Kidney (tissue), 14 donors: Measurements from ENCODE around the gene RND1. TPM values are rescaled to one million over a fixed set of nuclear protein-coding genes. Genes with fewer than 3 reads are reported as not detected.

Experiments
- DNase-seq, 5 donors: peaks; one replicate each; pipeline ENCODE4 v3.0.0-alpha.2; 2013 to 2020
- FAIRE-seq: peaks from 2 replicates; lab custom pipeline; 2012; peaks lifted over from hg19 to GRCh38; lab: Jason Lieb, UNC
- H3K27ac ChIP-seq, 2 donors: one replicate each; pipeline ENCODE4 v1.7.0; 2013; ENCODE audit warnings: low read depth in 2 of 2, low read length in 2 of 2, inconsistent platforms in 1 of 2
- H3K27me3 ChIP-seq: one replicate; pipeline ENCODE4 v1.7.1; 2013; ENCODE audit warnings: low read length, inconsistent platforms; ENCODE audit not compliant: control insufficient read depth, insufficient read depth
- H3K36me3 ChIP-seq, 3 donors: one replicate each; pipeline versions ENCODE4 v1.7.0 to v1.7.1; 2013; ENCODE audit warnings: low read length in 3 of 3, control low read depth in 1 of 3, inconsistent platforms in 1 of 3; ENCODE audit not compliant: insufficient read depth in 3 of 3, control insufficient read depth in 2 of 3
- H3K4me1 ChIP-seq, 3 donors: one replicate each; pipeline versions ENCODE4 v1.7.0 to v1.7.1; 2013; ENCODE audit warnings: low read length in 3 of 3, inconsistent platforms in 1 of 3, low read depth in 1 of 3; ENCODE audit not compliant: control insufficient read depth in 2 of 3, insufficient read depth in 2 of 3
- H3K4me3 ChIP-seq, 3 donors: one replicate each; pipeline versions ENCODE4 v1.7.0 to v1.8.1; 2013; ENCODE audit warnings: low read length in 3 of 3, control low read depth in 1 of 3, inconsistent platforms in 1 of 3
- H3K9ac ChIP-seq, 3 donors: one replicate each; pipeline versions ENCODE4 v1.7.0 to v1.7.1; 2013; ENCODE audit warnings: low read length in 3 of 3, control low read depth in 1 of 3, inconsistent platforms in 1 of 3
- H3K9me3 ChIP-seq, 3 donors: one replicate each; pipeline versions ENCODE4 v1.7.0 to v1.7.1; 2013; ENCODE audit warnings: low read length in 3 of 3, control low read depth in 1 of 3, inconsistent platforms in 1 of 3; ENCODE audit not compliant: control insufficient read depth in 2 of 3, insufficient read depth in 1 of 3
- CTCF ChIP-seq: IDR thresholded peaks from 3 replicates; pipeline ENCODE4 v1.5.1; 2012; ENCODE audit warnings: mild to moderate bottlenecking, moderate library complexity, borderline replicate concordance; ENCODE audit not compliant: insufficient read depth; ENCODE audit errors: extremely low read depth
- intact Hi-C: fragments of 100-400 bp; cut with DNase I; formaldehyde crosslinking; loops from one replicate; pipeline ENCODE4 v1.11.1; 2022
- polyA plus RNA-seq: library from polyadenylated mRNA; stranded (reverse); fragments of 350-450 nt; fragmentation: Illumina TruSeq; extraction: RNeasy Lipid Tissue Mini Kit (QIAGEN cat#74804); gene quantifications from one replicate; pipeline ENCODE4 v1.2.3, GENCODE V29; 2014; ENCODE audit warnings: low read depth, low replicate concordance; ENCODE audit not compliant: insufficient read depth
- total RNA-seq: library from RNA; stranded (reverse); fragmentation: NEBNext Ultra II Directional; extraction: Animal tissue kit (Norgen Biotek cat#: 25700); gene quantifications from one replicate; pipeline ENCODE4 v1.2.1, GENCODE V29; 2021
- donor health status: control.
- donor health status: control.
- donor health status: control.
- donor health status: control.
- donor health status: control.
- donor health status: DM: yes; HTN: yes; CAD: no.
- donor health status: Normal renal cell carcinoma (clear cell type).

The RND1 gene
- total and polyA plus RNA-seq, 2 donors from 2014 or later: 1.0 to 2.2 TPM

- FAIRE-seq (no peak), DNase-seq (peak; percentile 90 to 98 (median 94))
- Histone ChIP-seq H3K9me3 (no peaks in the 10 kb centered on the region), H3K4me3 (peak overlapping the region; percentile 74 to 90 (median 77)), H3K36me3 (no peaks in the 10 kb centered on the region), H3K4me1 (peaks cover 0 to 6% (median 0%) of the 10 kb centered on the region in 3 donors), H3K27me3 (no peaks in the 10 kb centered on the region), H3K27ac (no peak overlapping the region), H3K9ac (peak overlapping the region; percentile 37 to 63 (median 63))
- TF ChIP-seq CTCF: peak; percentile 69
- intact Hi-C loops: no loop called here
These were observed 38.3 kb upstream of the RND1 start for GRCh38 chr12:48903982-48904411.

- TF ChIP-seq CTCF: no peak
- FAIRE-seq: no peak
- Histone ChIP-seq H3K4me1 (peaks cover 0 to 6% (median 0%) of the 10 kb centered on the region in 3 donors), H3K9me3 (no peaks in the 10 kb centered on the region), H3K27ac (no peak overlapping the region), H3K36me3 (no peaks in the 10 kb centered on the region), H3K4me3 (peak overlapping the region in 1 of 3 donors; percentile 37), H3K27me3 (no peaks in the 10 kb centered on the region), H3K9ac (no peak overlapping the region)
- intact Hi-C loops: no loop called here
- no peak for DNase-seq
These were observed 37.8 kb upstream of the RND1 start for GRCh38 chr12:48903363-48903981.

- FAIRE-seq: no peak
- Histone ChIP-seq H3K9ac (no peak overlapping the region), H3K4me3 (no peak overlapping the region)
These were observed 35.6 kb upstream of the RND1 start for GRCh38 chr12:48901278-48901677.

More at GRCh38 chr12:48901278-48901677, 35.6 kb upstream of the RND1 start:
- Histone ChIP-seq H3K36me3 (no peaks in the 10 kb centered on the region), H3K4me1 (peaks cover 0 to 6% (median 0%) of the 10 kb centered on the region in 3 donors), H3K27me3 (no peaks in the 10 kb centered on the region), H3K9me3 (no peaks in the 10 kb centered on the region), H3K27ac (no peak overlapping the region)
- DNase-seq: no peak
- intact Hi-C loops: no loop called here
- TF ChIP-seq CTCF: no peak
